Fibroblast of gingiva (primary cell): ENCODE results near the gene DOCK11.

Experiments
- DNase-seq: peaks from one replicate; pipeline ENCODE4 v3.0.0-alpha.2; 2011; ENCODE audit warnings: low read depth

The DOCK11 gene

GRCh38 chrX:118530219-118530911, 34.8 kb downstream of the DOCK11 start:
- DNase-seq, result peak; percentile 4

GRCh38 chrX:118534716-118535493, 39.3 kb downstream of the DOCK11 start:
- DNase-seq, result no peak

DNA sequence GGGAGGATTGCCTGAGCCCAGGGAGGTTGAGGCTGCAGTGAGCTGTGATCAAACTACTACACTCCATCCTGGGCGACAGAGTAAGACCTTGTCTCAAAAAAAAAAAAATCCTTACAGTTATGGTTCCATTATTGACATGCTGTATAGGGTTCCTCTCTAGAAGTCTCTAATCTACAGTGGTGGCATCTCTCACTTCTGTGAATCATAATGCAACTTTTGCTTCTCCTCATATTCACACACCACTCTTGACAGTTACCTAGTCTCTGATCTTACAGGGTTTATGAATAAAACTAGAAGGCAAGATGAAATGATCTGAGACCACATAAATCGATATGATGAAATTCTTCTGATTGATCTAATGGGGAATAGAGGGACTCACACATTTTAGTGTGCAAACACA, 40.6 kb downstream of the DOCK11 start:
- no peak for DNase-seq

- DNase-seq, result peak; percentile 24
Measured at GRCh38 chrX:118536687-118537461, 41.3 kb downstream of the DOCK11 start.

DNA sequence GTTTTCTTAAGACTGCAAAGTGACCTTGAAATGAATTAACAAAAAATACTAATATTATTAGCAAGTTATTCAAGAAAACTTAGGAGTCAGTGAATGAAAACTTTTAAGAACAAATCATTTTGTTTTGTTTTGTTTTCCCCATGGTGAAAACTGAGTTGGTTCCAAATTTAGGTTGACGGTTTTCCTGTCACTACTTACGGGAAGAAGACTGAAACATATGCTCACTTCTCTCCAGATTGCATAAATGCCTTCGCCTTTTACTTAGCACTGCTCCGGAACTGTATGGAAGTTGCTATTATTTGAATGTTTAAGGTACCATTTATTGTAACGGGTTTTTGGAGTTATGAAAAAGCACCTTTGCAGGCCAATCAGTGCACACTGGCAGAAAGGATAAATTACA, 42.8 kb downstream of the DOCK11 start:
- no peak for DNase-seq

DNA sequence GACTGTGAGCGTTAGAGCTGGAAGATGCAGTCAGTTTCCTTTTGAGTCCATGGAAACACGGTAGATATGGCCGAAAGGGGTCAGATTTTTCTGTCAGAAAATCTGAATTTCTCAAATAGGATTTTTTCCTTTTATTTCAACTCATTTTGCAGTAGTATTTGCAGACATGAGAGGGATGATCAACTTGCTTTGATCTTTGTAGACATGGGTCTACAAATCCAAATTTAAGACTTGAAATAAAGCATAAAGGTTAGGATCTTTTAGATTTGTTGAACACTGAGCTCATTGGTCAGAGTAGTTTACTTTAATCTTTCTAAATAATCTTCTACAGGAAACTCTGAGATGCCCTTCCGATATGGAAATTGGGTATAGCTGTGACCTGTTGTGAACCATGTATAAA, 44.7 kb downstream of the DOCK11 start:
- DNase-seq, result no peak

DNA sequence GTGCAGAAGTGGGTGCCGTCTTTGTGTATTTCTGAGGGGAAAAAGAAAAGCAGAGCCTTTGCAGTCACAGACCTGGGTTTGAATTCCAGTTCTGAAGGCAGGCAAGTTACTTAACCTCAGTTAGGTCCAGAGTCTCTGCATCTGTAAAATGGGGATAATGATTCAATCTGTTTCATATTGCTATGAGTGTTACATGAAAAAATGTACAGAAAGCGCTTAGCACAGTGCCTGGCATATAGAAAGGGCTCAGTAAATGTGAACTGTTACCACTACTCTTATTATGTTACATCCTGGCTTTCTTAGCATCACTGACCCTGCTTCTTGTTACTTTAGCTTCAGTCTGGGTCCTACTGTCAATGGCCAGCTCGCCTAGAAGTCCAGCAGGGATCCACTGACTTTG, 45.9 kb downstream of the DOCK11 start:
- no peak for DNase-seq

- DNase-seq, result no peak
Measured at GRCh38 chrX:118545510-118545909, 49.9 kb downstream of the DOCK11 start.

- DNase-seq, result no peak
Measured at GRCh38 chrX:118548841-118549240, 53.2 kb downstream of the DOCK11 start.

DNA sequence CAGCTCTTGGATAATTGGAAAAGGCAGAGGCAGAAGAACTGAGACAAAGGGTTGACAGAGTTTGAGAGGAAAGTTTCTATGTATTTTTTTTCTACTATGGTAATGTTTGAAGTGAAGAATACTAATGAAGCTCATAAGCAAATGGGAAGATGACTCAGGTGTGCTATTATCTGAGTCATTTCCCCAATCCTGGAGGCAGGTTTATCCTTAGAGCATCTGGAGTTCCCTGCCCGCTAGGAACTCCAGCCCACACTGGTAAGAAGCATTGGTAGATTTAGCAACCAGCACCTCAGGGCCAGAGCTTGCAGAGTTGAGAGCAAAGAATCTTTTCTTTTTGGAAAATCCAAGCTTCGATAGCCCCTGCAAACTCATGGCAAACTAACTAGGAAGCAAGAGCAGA, 55.2 kb downstream of the DOCK11 start:
- no peak for DNase-seq

DNA sequence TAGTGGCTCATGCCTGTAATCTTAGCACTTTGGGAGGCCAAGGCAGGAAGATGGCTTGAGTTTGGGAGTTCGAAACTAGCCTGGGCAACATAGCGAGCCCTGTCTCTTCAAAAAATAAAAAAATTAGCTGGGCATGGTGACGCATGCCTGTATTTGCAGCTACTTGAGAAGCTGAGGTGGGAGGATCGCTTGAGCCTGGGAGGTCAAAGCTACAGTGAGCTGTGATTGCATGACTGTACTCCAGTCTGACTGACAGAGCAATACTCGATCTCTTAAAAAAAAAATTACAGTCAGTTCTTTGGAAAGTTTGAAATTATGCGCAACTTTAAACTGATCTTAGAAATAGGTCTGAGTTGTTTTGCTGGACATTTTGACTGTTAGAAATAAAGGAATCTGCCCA, 55.8 kb downstream of the DOCK11 start:
- no peak for DNase-seq

GRCh38 chrX:118552121-118552900, 56.7 kb downstream of the DOCK11 start:
- peak; percentile 15 for DNase-seq

- DNase-seq, result no peak
Measured at GRCh38 chrX:118553042-118553710, 57.6 kb downstream of the DOCK11 start.

- no peak for DNase-seq
Measured at GRCh38 chrX:118554511-118554910, 58.9 kb downstream of the DOCK11 start.

DNA sequence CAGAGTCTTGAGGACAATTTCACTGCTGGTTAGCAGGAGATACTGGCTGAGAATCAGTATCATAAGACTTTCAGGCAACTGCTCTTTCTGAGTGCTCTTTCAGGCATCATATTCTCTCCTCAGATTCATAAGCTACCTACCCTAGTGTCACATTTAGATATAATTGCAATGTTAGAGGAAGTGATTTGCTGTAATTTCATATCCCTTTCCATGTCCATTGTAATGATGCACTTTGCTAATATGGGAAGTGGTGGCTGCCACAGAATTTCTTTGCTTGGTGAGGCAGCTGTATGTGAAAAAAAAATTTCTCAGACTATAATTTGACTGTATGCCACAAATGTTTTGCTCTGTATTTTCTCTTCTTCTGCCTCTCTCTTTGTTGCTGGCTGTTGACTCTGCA, 63.3 kb downstream of the DOCK11 start:
- no peak for DNase-seq

DNA sequence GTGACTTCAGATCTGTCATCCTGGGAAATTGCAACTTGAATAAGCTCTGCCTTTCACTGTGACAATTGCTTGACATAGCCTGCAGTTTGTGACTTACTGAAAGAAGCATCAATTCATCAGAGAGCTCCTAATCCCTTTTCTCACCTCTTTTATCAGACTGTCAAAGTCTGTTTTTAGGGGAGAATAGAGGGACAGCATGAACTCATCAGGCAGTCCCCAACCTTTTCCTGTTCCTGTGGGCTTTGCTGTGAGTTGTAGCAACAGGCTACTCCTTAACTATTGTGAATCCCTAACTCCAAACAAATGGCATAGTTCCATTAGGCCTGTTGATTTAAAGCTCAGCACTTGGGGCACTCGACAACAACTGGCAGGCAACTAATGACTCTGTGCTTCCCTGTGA, 64.9 kb downstream of the DOCK11 start:
- no peak for DNase-seq

DNA sequence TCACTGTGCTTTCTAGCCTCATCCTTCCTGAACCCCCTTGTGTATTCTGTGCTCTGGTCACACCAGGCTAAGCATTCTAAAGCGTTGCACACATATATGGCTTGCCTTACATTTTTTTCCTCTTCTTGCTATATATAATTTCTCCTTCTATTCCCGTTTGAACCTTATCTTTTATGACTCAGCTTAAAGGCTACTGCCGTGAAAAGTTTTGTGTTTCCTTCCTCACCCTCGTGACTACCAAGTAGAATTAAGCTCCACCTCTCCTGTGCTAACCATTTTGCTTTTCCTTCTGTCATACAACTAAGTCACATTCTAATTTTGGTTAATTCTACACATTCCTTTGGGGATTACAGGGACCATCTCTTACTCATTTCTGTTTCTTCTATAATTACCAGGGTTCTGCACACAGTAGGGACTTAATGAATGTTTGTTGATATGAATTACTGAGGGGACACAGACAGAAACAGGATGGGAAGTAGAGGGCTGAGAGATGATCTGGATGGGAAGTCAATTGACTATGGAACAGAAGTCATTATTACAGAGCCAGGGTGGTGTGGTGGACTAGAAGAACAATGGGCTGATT, 67.1 kb downstream of the DOCK11 start:
- no peak for DNase-seq

DNA sequence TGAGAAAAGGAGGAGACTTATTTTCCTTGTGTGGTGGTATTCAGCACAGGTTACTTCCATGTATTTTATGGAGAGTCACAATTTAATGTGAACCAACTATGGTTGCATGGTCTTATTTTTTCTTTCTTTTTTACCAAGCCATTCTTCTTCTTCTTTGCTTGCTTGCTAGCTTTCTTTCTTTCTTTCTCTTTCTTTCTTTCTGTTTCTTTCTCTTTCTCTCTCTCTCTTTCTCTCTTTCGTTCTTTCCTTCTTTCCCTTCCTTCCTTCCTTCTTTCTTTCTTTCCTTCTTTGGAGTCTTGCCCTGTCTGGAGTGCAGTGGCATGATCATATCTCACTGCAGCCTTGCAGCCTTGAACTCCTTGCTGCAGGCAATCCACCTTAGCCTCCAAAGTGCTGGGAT, 68.9 kb downstream of the DOCK11 start:
- no peak for DNase-seq

DNA sequence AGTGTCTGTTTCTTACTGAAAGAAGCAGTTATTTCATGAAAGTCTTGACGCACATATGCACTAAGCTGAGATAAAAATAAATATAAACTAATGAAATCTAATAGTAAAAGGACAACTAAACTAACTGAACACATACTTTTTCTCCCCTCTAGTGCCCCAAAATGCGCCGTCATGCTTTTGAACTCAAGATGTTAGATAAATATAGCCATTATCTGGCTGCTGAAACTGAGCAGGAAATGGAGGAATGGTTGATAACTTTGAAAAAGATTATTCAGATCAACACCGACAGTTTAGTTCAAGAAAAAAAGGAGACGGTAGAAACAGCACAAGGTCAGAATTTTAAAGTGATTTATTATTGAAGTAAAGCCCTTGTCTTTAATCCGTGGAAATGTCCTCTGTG, 70.2 kb downstream of the DOCK11 start:
- DNase-seq, result no peak

- peak; percentile 52 for DNase-seq
Measured at GRCh38 chrX:118566359-118566758, 70.7 kb downstream of the DOCK11 start.

DNA sequence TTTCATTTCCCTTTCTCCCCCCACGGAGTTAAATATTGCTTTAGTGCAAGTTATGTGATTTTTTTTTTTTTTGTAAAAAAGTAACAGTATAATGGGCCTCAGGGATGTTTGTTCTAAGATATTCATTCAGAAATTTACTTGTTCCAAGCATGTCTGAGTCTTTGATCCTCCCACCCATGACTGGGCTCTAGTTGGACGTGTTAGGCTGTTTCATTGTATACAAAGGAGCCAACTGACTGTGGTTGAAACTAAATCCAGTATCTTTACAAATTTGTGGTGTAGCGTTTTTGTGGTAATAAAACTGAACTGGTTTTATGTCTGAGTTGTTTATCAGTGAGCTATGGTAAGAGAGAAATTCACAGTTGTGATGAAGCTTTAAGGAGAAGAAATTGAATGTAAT, 74.1 kb downstream of the DOCK11 start:
- peak; percentile 12 for DNase-seq
